ENCODE results near the gene ZSWIM9. TPM values are rescaled to one million over a fixed set of nuclear protein-coding genes. Genes with fewer than 3 reads are reported as not detected.

Gene ZSWIM9
- 2.9 TPM in 2 replicates for total RNA-seq

GRCh38 chr19:48169939-48170803, at the start of gene ZSWIM9, which contains the start of gene LIG1:
ZSWIM9 (plus strand) TSS chr19:48170680; CDS start chr19:48171803, 1,123 bp downstream.
LIG1 (minus strand) TSS chr19:48170344; CDS start chr19:48165566, 4,778 bp downstream.

Other genes starting within 250 kb of the ZSWIM9 start
- not detected in 2 replicates for gene BSPH1, start 178.5 kb upstream of the ZSWIM9 start, total RNA-seq
- not detected in 2 replicates for gene ELSPBP1, start 176.0 kb upstream of the ZSWIM9 start, total RNA-seq
- gene CABP5, start 126.6 kb upstream of the ZSWIM9 start, total RNA-seq: not detected in 2 replicates
- gene PLA2G4C, start 59.9 kb upstream of the ZSWIM9 start, total RNA-seq: 27.0 and 40.9 TPM in 2 replicates
- 22.6 and 51.4 TPM in 2 replicates for gene LIG1, start 336 bp upstream of the ZSWIM9 start, total RNA-seq
- 106 and 112 TPM in 2 replicates for gene CARD8, start 85.2 kb downstream of the ZSWIM9 start, total RNA-seq
- gene ZNF114, start 99.4 kb downstream of the ZSWIM9 start, total RNA-seq: 0.28 and 1.7 TPM in 2 replicates
- gene EMP3, start 154.9 kb downstream of the ZSWIM9 start, total RNA-seq: 84.4 and 92.3 TPM in 2 replicates
- 2.0 and 2.6 TPM in 2 replicates for gene TMEM143, start 193.3 kb downstream of the ZSWIM9 start, total RNA-seq
- gene SYNGR4, start 193.7 kb downstream of the ZSWIM9 start, total RNA-seq: not detected in 2 replicates
- gene KDELR1, start 220.9 kb downstream of the ZSWIM9 start, total RNA-seq: 43.4 and 47.6 TPM in 2 replicates
- 0.27 and 0.66 TPM in 2 replicates for gene GRIN2D, start 223.0 kb downstream of the ZSWIM9 start, total RNA-seq